ENCODE results near the gene ACE. TPM values are rescaled to one million over a fixed set of nuclear protein-coding genes. Genes with fewer than 3 reads are reported as not detected.
A peak's percentile ranks its signal among the peaks of the same experiment; 100 is the strongest.

Gene ACE
- total RNA-seq, 2 experiments from 2014 or later = 0.26 to 0.46 TPM

- ChIA-PET POLR2A (no interaction called here), CTCF (interaction anchor here (0.7 to 1.3 kb wide), 2 partner anchors 10 to 179 kb away, joined by 3 to 6 read pairs; no protein-coding TSS in a partner anchor)
- Mint-ChIP-seq H3K27me3 (no peaks in the 10 kb centered on the region), H3K9me3 (ENCODE audit: low read depth) (no peaks in the 10 kb centered on the region), H3K4me3 (no peak overlapping the region), H3K27ac (no peak overlapping the region), H3K36me3 (ENCODE audit: low read depth) (no peaks in the 10 kb centered on the region), H3K4me1 (peaks cover 25% of the 10 kb centered on the region)
- intact Hi-C loops (cut with DNase I, micrococcal nuclease) = loop anchor here in 1 of 2 experiments (2.0 kb wide), 1 partner anchor 113 kb away; the partner anchor contains the start of gene DCAF7
- ATAC-seq (no peak), DNase-seq (no peak)
Observed at GRCh38 chr17:63437287-63438091, 39.4 kb upstream of the ACE start.

GRCh38 chr17:63438092-63439051, 38.5 kb upstream of the ACE start:
- intact Hi-C loops (cut with DNase I, micrococcal nuclease) = loop anchor here in 1 of 2 experiments (2.0 kb wide), 1 partner anchor 112 kb away; the partner anchor contains the start of gene DCAF7
- Mint-ChIP-seq H3K27me3 (no peaks in the 10 kb centered on the region), H3K9me3 (ENCODE audit: low read depth) (no peaks in the 10 kb centered on the region), H3K4me1 (peaks cover 25% of the 10 kb centered on the region), H3K36me3 (ENCODE audit: low read depth) (no peaks in the 10 kb centered on the region), H3K4me3 (no peak overlapping the region), H3K27ac (no peak overlapping the region)
- DNase-seq (no peak), ATAC-seq (no peak)
- POLR2A ChIA-PET = no interaction called here
- CTCF ChIA-PET = interaction anchor here (1.1 to 2.3 kb wide), 2 partner anchors 13 to 134 kb away, joined by 3 to 9 read pairs; no protein-coding TSS in a partner anchor

- DNase-seq = no peak
- peaks cover 25% of the 10 kb centered on the region for H3K4me1 Mint-ChIP-seq
- intact Hi-C loops (cut with DNase I, micrococcal nuclease) = loop anchor here (2.0 to 10.0 kb wide), 4 partner anchors 19 to 705 kb away; partner anchors contain the start of genes ACE (in 1 of the 2) and DCAF7 (in 1 of the 2)
- peak overlapping the region; percentile 82 for H3K27ac Mint-ChIP-seq
- no peaks in the 10 kb centered on the region for H3K27me3 Mint-ChIP-seq
- no peaks in the 10 kb centered on the region for H3K9me3 Mint-ChIP-seq (ENCODE audit: low read depth)
- CTCF ChIA-PET = interaction anchor here (0.8 to 2.3 kb wide), 9 partner anchors 9 to 172 kb away, joined by 3 to 9 read pairs (median 4); no protein-coding TSS in a partner anchor
- ATAC-seq = peak; percentile 55
- H3K4me3 Mint-ChIP-seq = no peak overlapping the region
- POLR2A ChIA-PET = interaction anchor here (0.7 kb wide), 2 partner anchors 745 to 1905 kb away, joined by 3 read pairs; no protein-coding TSS in a partner anchor
- H3K36me3 Mint-ChIP-seq (ENCODE audit: low read depth) = no peaks in the 10 kb centered on the region
Observed at GRCh38 chr17:63439687-63440086, 37.2 kb upstream of the ACE start.

GRCh38 chr17:63440127-63440769, 36.6 kb upstream of the ACE start:
- ChIA-PET POLR2A (interaction anchor here (0.7 kb wide), 2 partner anchors 746 to 1904 kb away, joined by 3 read pairs; no protein-coding TSS in a partner anchor), CTCF (interaction anchor here (0.8 to 2.3 kb wide), 9 partner anchors 9 to 172 kb away, joined by 3 to 9 read pairs (median 4); no protein-coding TSS in a partner anchor)
- H3K27me3 Mint-ChIP-seq = no peaks in the 10 kb centered on the region
- intact Hi-C loops (cut with DNase I, micrococcal nuclease) = loop anchor here (2.0 to 10.0 kb wide), 3 partner anchors 19 to 705 kb away; partner anchors contain the start of gene ACE (in 1 of the 2)
- no peaks in the 10 kb centered on the region for H3K36me3 Mint-ChIP-seq (ENCODE audit: low read depth)
- peaks cover 24% of the 10 kb centered on the region for H3K4me1 Mint-ChIP-seq
- ATAC-seq (peak; percentile 38), DNase-seq (no peak)
- peak overlapping the region; percentile 82 for H3K27ac Mint-ChIP-seq
- no peaks in the 10 kb centered on the region for H3K9me3 Mint-ChIP-seq (ENCODE audit: low read depth)
- H3K4me3 Mint-ChIP-seq = no peak overlapping the region

- POLR2A ChIA-PET = no interaction called here
- no peaks in the 10 kb centered on the region for H3K27me3 Mint-ChIP-seq
- no peaks in the 10 kb centered on the region for H3K9me3 Mint-ChIP-seq (ENCODE audit: low read depth)
- ATAC-seq (no peak), DNase-seq (no peak)
- CTCF ChIA-PET = interaction anchor here (0.7 to 1.8 kb wide), 5 partner anchors 8 to 171 kb away, joined by 3 to 6 read pairs (median 5); no protein-coding TSS in a partner anchor
- no peak overlapping the region for H3K4me3 Mint-ChIP-seq
- intact Hi-C loops (cut with DNase I, micrococcal nuclease) = loop anchor here (2.0 to 10.0 kb wide), 3 partner anchors 20 to 704 kb away; partner anchors contain the start of gene ACE (in 1 of the 2)
- peaks cover 23% of the 10 kb centered on the region for H3K4me1 Mint-ChIP-seq
- H3K27ac Mint-ChIP-seq = peak overlapping the region; percentile 23
- H3K36me3 Mint-ChIP-seq (ENCODE audit: low read depth) = no peaks in the 10 kb centered on the region
Observed at GRCh38 chr17:63440770-63441335, 36.0 kb upstream of the ACE start.

- intact Hi-C loops (cut with DNase I, micrococcal nuclease) = loop anchor here (2.0 to 10.0 kb wide), 3 partner anchors 21 to 703 kb away; partner anchors contain the start of gene ACE (in 1 of the 2)
- ChIA-PET CTCF (interaction anchor here (0.6 to 1.8 kb wide), 5 partner anchors 9 to 172 kb away, joined by 3 to 5 read pairs (median 3); no protein-coding TSS in a partner anchor), POLR2A (no interaction called here)
- no peaks in the 10 kb centered on the region for H3K9me3 Mint-ChIP-seq (ENCODE audit: low read depth)
- DNase-seq = no peak
- H3K27ac Mint-ChIP-seq = no peak overlapping the region
- H3K27me3 Mint-ChIP-seq = no peaks in the 10 kb centered on the region
- no peaks in the 10 kb centered on the region for H3K36me3 Mint-ChIP-seq (ENCODE audit: low read depth)
- no peak for ATAC-seq
- H3K4me1 Mint-ChIP-seq = peaks cover 23% of the 10 kb centered on the region
- no peak overlapping the region for H3K4me3 Mint-ChIP-seq
Observed at GRCh38 chr17:63441654-63442053, 35.2 kb upstream of the ACE start.

- ChIA-PET POLR2A (no interaction called here), CTCF (interaction anchor here (0.6 to 1.3 kb wide), 3 partner anchors 10 to 171 kb away, joined by 3 to 5 read pairs (median 3); no protein-coding TSS in a partner anchor)
- no peaks in the 10 kb centered on the region for H3K9me3 Mint-ChIP-seq (ENCODE audit: low read depth)
- peaks cover 24% of the 10 kb centered on the region for H3K4me1 Mint-ChIP-seq
- no peak overlapping the region for H3K4me3 Mint-ChIP-seq
- intact Hi-C loops (cut with DNase I, micrococcal nuclease) = loop anchor here (5.0 to 10.0 kb wide), 2 partner anchors 35 to 703 kb away; partner anchors contain the start of gene ACE (in 1 of the 2)
- H3K36me3 Mint-ChIP-seq (ENCODE audit: low read depth) = no peaks in the 10 kb centered on the region
- no peaks in the 10 kb centered on the region for H3K27me3 Mint-ChIP-seq
- no peak overlapping the region for H3K27ac Mint-ChIP-seq
- no peak for DNase-seq
- ATAC-seq = no peak
Observed at GRCh38 chr17:63442074-63442473, 34.8 kb upstream of the ACE start.

GRCh38 chr17:63442549-63443035, 34.3 kb upstream of the ACE start:
- DNase-seq = peak; percentile 37
- peak overlapping the region; percentile 31 for H3K27ac Mint-ChIP-seq
- intact Hi-C loops (cut with DNase I, micrococcal nuclease) = loop anchor here (5.0 to 10.0 kb wide), 2 partner anchors 35 to 702 kb away; partner anchors contain the start of gene ACE (in 1 of the 2)

GRCh38 chr17:63443053-63443452, 33.8 kb upstream of the ACE start:
- peaks cover 32% of the 10 kb centered on the region for H3K4me1 Mint-ChIP-seq
- H3K27ac Mint-ChIP-seq = no peak overlapping the region
- CTCF ChIA-PET = interaction anchor here (0.6 to 3.1 kb wide), 6 partner anchors 17 to 307 kb away, joined by 3 to 19 read pairs (median 4); partner anchors contain the start of gene MAP3K3
- POLR2A ChIA-PET = interaction anchor here (0.5 to 0.7 kb wide), 3 partner anchors 108 to 1535 kb away, joined by 3 to 8 read pairs (median 3); no protein-coding TSS in a partner anchor
- no peak for DNase-seq
- no peaks in the 10 kb centered on the region for H3K9me3 Mint-ChIP-seq (ENCODE audit: low read depth)
- ATAC-seq = no peak
- H3K27me3 Mint-ChIP-seq = no peaks in the 10 kb centered on the region
- no peak overlapping the region for H3K4me3 Mint-ChIP-seq
- intact Hi-C loops (cut with DNase I, micrococcal nuclease) = loop anchor here (5.0 to 10.0 kb wide), 2 partner anchors 34 to 702 kb away; partner anchors contain the start of gene ACE (in 1 of the 2)
- no peaks in the 10 kb centered on the region for H3K36me3 Mint-ChIP-seq (ENCODE audit: low read depth)

More at GRCh38 chr17:63442549-63443035, 34.3 kb upstream of the ACE start:
- no peak for ATAC-seq
- Mint-ChIP-seq H3K36me3 (ENCODE audit: low read depth) (no peaks in the 10 kb centered on the region), H3K4me1 (peaks cover 28% of the 10 kb centered on the region), H3K4me3 (no peak overlapping the region), H3K9me3 (ENCODE audit: low read depth) (no peaks in the 10 kb centered on the region), H3K27me3 (no peaks in the 10 kb centered on the region)
- ChIA-PET POLR2A (interaction anchor here (0.5 to 0.6 kb wide), 2 partner anchors 109 to 176 kb away, joined by 3 to 8 read pairs; no protein-coding TSS in a partner anchor), CTCF (interaction anchor here (0.7 to 3.1 kb wide), 4 partner anchors 17 to 169 kb away, joined by 3 to 19 read pairs (median 5); no protein-coding TSS in a partner anchor)
